ENCODE measurements around the gene TRIM8.

DNA sequence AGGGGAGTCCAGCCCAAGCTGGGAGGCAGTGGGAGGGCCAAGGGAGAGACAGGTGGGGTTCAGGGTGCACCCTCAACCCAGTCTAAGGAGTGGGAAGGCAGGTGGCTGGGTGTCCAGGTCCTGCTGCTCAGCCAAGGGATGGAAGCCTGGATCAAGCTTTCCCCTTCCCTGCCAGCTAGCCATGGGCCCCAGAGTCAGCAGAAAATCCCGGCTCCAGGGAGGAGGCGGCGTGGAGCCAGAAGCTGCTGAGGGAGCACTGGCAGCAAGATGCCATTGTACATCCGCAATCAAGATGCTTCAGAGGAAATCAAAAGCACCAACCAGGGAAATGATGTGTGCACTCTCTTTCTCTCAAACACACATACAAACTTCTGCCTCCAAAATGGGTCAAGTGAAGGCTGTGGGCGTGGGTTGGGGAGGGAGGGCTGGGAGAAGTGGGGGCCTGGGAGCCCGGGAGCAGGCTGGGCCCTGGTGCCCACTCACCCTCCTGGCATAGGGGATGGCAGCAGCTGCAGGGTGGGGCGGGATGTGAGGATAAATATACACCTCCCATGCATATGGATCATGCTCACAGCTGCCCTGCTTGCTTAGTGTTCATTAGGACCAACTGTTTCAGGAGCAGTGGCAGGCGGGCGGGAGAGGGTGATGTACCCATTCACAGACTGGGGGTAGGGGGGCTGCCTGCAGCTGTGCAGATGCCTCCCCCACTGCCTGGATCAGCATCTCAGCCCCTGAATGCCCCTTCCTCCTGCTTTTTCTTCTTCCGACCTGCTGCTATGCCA, 24.2 kb downstream of the TRIM8 start:
- TF ChIP-seq EZH2 (IDR thresholded peaks at IDR 0.05; ENCODE audit: borderline replicate concordance, low read length) = no peak
- no peak for TF ChIP-seq CTCF (IDR thresholded peaks at IDR 0.05; ENCODE audit: low read length)
